Endothelial cell of umbilical vein (primary cell): ENCODE results near the gene DEK. TPM values are rescaled to one million over a fixed set of nuclear protein-coding genes. Genes with fewer than 3 reads are reported as not detected.

Experiments
- BruUV-seq: library from RNA; stranded (reverse); fragments of 400-500 nt; replicated peaks from 2 replicates; lab custom pipeline; 2021; lab: Mats Ljungman, UMichigan
- CTCF ChIA-PET: fragments of 300-600, 350-600 bp; sonication (Branson Sonifier 250); formaldehyde crosslinking; loops from one replicate; lab custom pipeline; 2021; ENCODE audit warnings: antibody characterized with exemption, inconsistent platforms; lab: Charles Lee
- POLR2A ChIA-PET: fragments of 300-600, 350-600 bp; sonication (Branson Sonifier 250); formaldehyde crosslinking; loops from one replicate; lab custom pipeline; 2021; ENCODE audit warnings: antibody characterized with exemption, inconsistent platforms; lab: Charles Lee
- DNase-seq: peaks from one replicate; pipeline ENCODE4 v3.0.0-alpha.2; 2011; ENCODE audit warnings: low read depth, low spot score
- FAIRE-seq: peaks from 2 replicates; lab custom pipeline; 2011; peaks lifted over from hg19 to GRCh38; lab: Jason Lieb, UNC
- H2AFZ ChIP-seq: 2 replicates; pipeline ENCODE4 v1.6.0; 2012; ENCODE audit warnings: low read depth, low read length, control low read depth, inconsistent platforms
- H3K27ac ChIP-seq: 2 replicates; pipeline ENCODE4 v1.5.1; 2011; ENCODE audit warnings: low read depth, mild to moderate bottlenecking, control low read depth, low read length, moderate library complexity; ENCODE audit not compliant: insufficient read depth
- H3K27me3 ChIP-seq, 2 experiments: 2 replicates each; pipeline versions ENCODE4 v1.6.0 to v1.6.1; 2011; ENCODE audit warnings: low read length in 2 of 2, mixed read lengths in 1 of 2; ENCODE audit not compliant: control insufficient read depth in 2 of 2, insufficient read depth in 2 of 2
- H3K36me3 ChIP-seq, 2 experiments: 2 replicates in 1 of 2; 3 replicates in 1 of 2; pipeline ENCODE4 v1.5.1; 2011; ENCODE audit warnings: low read length in 2 of 2, mild to moderate bottlenecking in 1 of 2, moderate library complexity in 1 of 2; ENCODE audit not compliant: control insufficient read depth in 2 of 2, insufficient read depth in 2 of 2; ENCODE audit errors: extremely low read depth in 1 of 2
- H3K4me1 ChIP-seq: 3 replicates; pipeline ENCODE4 v1.5.1; 2011; ENCODE audit warnings: mild to moderate bottlenecking, low read length; ENCODE audit not compliant: control insufficient read depth, insufficient read depth; ENCODE audit errors: extremely low read depth
- H3K4me2 ChIP-seq: 2 replicates; pipeline ENCODE4 v1.6.1; 2011; ENCODE audit warnings: low read length, control low read depth, mixed read lengths; ENCODE audit not compliant: insufficient read depth
- H3K4me3 ChIP-seq, 3 experiments: fragments of 200-600 bp in 1 of 3; sonication (generic), shearing (Covaris generic) in 1 of 3; replicated peaks in 1 of 3; 2 replicates each; pipeline ENCODE4 v1.5.1; 2011 to 2016; ENCODE audit warnings: control low read depth in 3 of 3, low read length in 3 of 3, mild to moderate bottlenecking in 2 of 3, inconsistent platforms in 1 of 3, low read depth in 1 of 3, moderate library complexity in 1 of 3; ENCODE audit not compliant: insufficient read depth in 1 of 3
- H3K79me2 ChIP-seq: 2 replicates; pipeline ENCODE4 v1.6.0; 2012; ENCODE audit warnings: low read length, inconsistent platforms; ENCODE audit not compliant: control insufficient read depth, insufficient read depth
- H3K9ac ChIP-seq: replicated peaks from 2 replicates; pipeline ENCODE3; 2011; ENCODE audit warnings: low read length, control low read depth; ENCODE audit not compliant: insufficient read depth; ENCODE audit errors: extremely low read depth
- H3K9me1 ChIP-seq: replicated peaks from 3 replicates; pipeline ENCODE4 v1.6.0; 2011; ENCODE audit warnings: mild to moderate bottlenecking, low read length; ENCODE audit not compliant: control insufficient read depth, insufficient read depth; ENCODE audit errors: extremely low read depth
- H3K9me3 ChIP-seq: replicated peaks from 2 replicates; pipeline ENCODE4 v1.5.1; 2012; ENCODE audit warnings: low read length, inconsistent platforms; ENCODE audit not compliant: control insufficient read depth, insufficient read depth
- H4K20me1 ChIP-seq: replicated peaks from 2 replicates; pipeline ENCODE3; 2011; ENCODE audit warnings: mild to moderate bottlenecking, low read length; ENCODE audit not compliant: control insufficient read depth, insufficient read depth; ENCODE audit errors: extremely low read depth
- CTCF ChIP-seq, 2 donors: IDR thresholded peaks; 1 replicate in 1 of 2; 2 replicates in 1 of 2; pipeline ENCODE4 v1.5.1; 2011; ENCODE audit warnings: low read length in 2 of 2, mild to moderate bottlenecking in 2 of 2, moderate library complexity in 2 of 2, control low read depth in 1 of 2, inconsistent platforms in 1 of 2, low read depth in 1 of 2; ENCODE audit not compliant: insufficient read depth in 1 of 2; ENCODE audit errors: extremely low read depth in 1 of 2
- EZH2 ChIP-seq: IDR thresholded peaks from 2 replicates; pipeline ENCODE4 v1.6.1; 2012; ENCODE audit warnings: borderline replicate concordance, low read depth, mild to moderate bottlenecking, moderate library complexity, low read length, inconsistent platforms; ENCODE audit not compliant: severe bottlenecking
- FOS ChIP-seq: IDR thresholded peaks from 2 replicates; pipeline ENCODE4 v1.6.1; 2011; ENCODE audit warnings: mild to moderate bottlenecking, low read length, moderate library complexity, borderline replicate concordance; ENCODE audit not compliant: insufficient read depth
- GATA2 ChIP-seq: IDR thresholded peaks from 2 replicates; pipeline ENCODE4 v1.7.0; 2011; ENCODE audit warnings: low read depth, mild to moderate bottlenecking, moderate library complexity, mixed read lengths, low read length; ENCODE audit not compliant: insufficient read length, insufficient read depth
- JUN ChIP-seq: IDR thresholded peaks from 2 replicates; pipeline ENCODE4 v1.6.1; 2011; ENCODE audit warnings: borderline replicate concordance, low read depth; ENCODE audit not compliant: insufficient read length, insufficient read depth
- MAX ChIP-seq: IDR thresholded peaks from 2 replicates; pipeline ENCODE4 v1.6.1; 2011; ENCODE audit not compliant: insufficient read depth, insufficient read length
- MYC ChIP-seq: IDR thresholded peaks from one replicate; pipeline ENCODE4 v1.6.1; 2011; ENCODE audit warnings: mild to moderate bottlenecking, low read depth, low read length
- POLR2A ChIP-seq: IDR thresholded peaks from 2 replicates; pipeline ENCODE4 v1.6.1; 2012; ENCODE audit warnings: low read depth, mild to moderate bottlenecking, control low read depth, low read length
- POLR2AphosphoS5 ChIP-seq: IDR thresholded peaks from 2 replicates; pipeline ENCODE4 v1.6.1; 2012; ENCODE audit warnings: low read depth, mild to moderate bottlenecking, control low read depth, low read length, moderate library complexity; ENCODE audit not compliant: insufficient read depth
- dilution Hi-C: fragments of 300-500 bp; cut with MboI; formaldehyde crosslinking; loops from one replicate; pipeline ENCODE4 v1.15.0; 2019; ENCODE audit warnings: low sequenced_read_pairs; ENCODE audit not compliant: extremely low pct_ligation_motif_present
- intact Hi-C: fragments of 100-400 bp; cut with micrococcal nuclease; formaldehyde crosslinking; loops from one replicate; pipeline ENCODE4 v1.10.0; 2022
- polyA plus RNA-seq, 4 experiments: library from polyadenylated mRNA; depleted of rRNA in 3 of 4; stranded (reverse) in 3 of 4; unstranded in 1 of 4; fragments of >200 nt; gene quantifications; 2 replicates each; pipeline versions ENCODE4 v1.2.1 to v1.2.3, GENCODE V29; 2011 to 2012; ENCODE audit warnings: missing spikeins in 1 of 4
- total RNA-seq: library from RNA; stranded (reverse); gene quantifications from 2 replicates; pipeline ENCODE4 v1.2.3, GENCODE V29; 2021

The DEK gene
- total and polyA plus RNA-seq, 2 donors (not counting 3 experiments of a cell fraction or from before 2014, with no cell fraction given), result 19.0 to 120 TPM

- no TSS peak for BruUV-seq
Measured at GRCh38 chr6:18265787-18266522, 1.6 kb upstream of the DEK start.

More at GRCh38 chr6:18265787-18266522, 1.6 kb upstream of the DEK start:
- H3K9ac ChIP-seq, result no peak overlapping the region
- H3K4me1 ChIP-seq, result peaks cover 20% of the 10 kb centered on the region
- CTCF ChIA-PET, result interaction anchor here (1.7 kb wide), 1 partner anchor 15 kb away, joined by 4 read pairs; no protein-coding TSS in a partner anchor
- FAIRE-seq (no peak), DNase-seq (no peak)
- POLR2A ChIA-PET, result interaction anchor here (0.7 kb wide), 1 partner anchor 523 kb away, joined by 3 read pairs; no protein-coding TSS in a partner anchor
- peaks cover 6 to 8% of the 10 kb centered on the region in 2 experiments for H3K27me3 ChIP-seq
- peaks cover 4% of the 10 kb centered on the region for H4K20me1 ChIP-seq
- H3K4me2 ChIP-seq, result no peak overlapping the region
- H3K9me3 ChIP-seq, result no peaks in the 10 kb centered on the region
- H3K9me1 ChIP-seq, result no peaks in the 10 kb centered on the region
- dilution Hi-C loops (no loop called here), intact Hi-C loops (loop anchor here (5.0 kb wide), 1 partner anchor 879 kb away; no protein-coding TSS in a partner anchor)
- H3K4me3 ChIP-seq, result no peak overlapping the region
- H3K27ac ChIP-seq, result no peak overlapping the region
- H3K36me3 ChIP-seq, result no peaks in the 10 kb centered on the region
- TF ChIP-seq FOS, result no peak
- TF ChIP-seq EZH2, result no peak
- no peak for TF ChIP-seq JUN
- TF ChIP-seq POLR2AphosphoS5, result no peak
- no peak for TF ChIP-seq MAX
- no peak for TF ChIP-seq MYC
- TF ChIP-seq CTCF (IDR thresholded peaks at IDR 0.05; ENCODE audit: extremely low read depth in 1 of 2, insufficient read depth in 1 of 2, low read depth in 1 of 2, low read length in 2 of 2), result no peak
- no peak for TF ChIP-seq POLR2A
- TF ChIP-seq GATA2, result no peak
- H2AFZ ChIP-seq, result no peak overlapping the region
- peaks cover 31% of the 10 kb centered on the region for H3K79me2 ChIP-seq
